SK-N-SH (cell line): ENCODE data around the gene AR. TPM values are rescaled to one million over a fixed set of nuclear protein-coding genes. Genes with fewer than 3 reads are reported as not detected.

Experiments used
- CTCF ChIA-PET: fragments of 300-600, 350-600 bp; formaldehyde crosslinking; extraction: SDS; loops from one replicate; lab custom pipeline; 2021; lab: Yijun Ruan, JAX
- POLR2A ChIA-PET: fragments of 350-600 bp; sonication (Branson Sonifier 250); formaldehyde crosslinking; extraction: SDS; loops from one replicate; lab custom pipeline; 2020; ENCODE audit warnings: antibody characterized with exemption, inconsistent platforms; lab: Yijun Ruan, JAX
- DNase-seq: peaks from one replicate; pipeline ENCODE4 v3.0.0; 2012
- H2AFZ ChIP-seq: fragments of 200-600 bp; sonication (generic); 2 replicates; pipeline ENCODE4 v1.8.1; 2016; ENCODE audit warnings: antibody characterized with exemption, mild to moderate bottlenecking, low read depth
- H3F3A ChIP-seq: fragments of 200-600 bp; sonication (generic); replicated peaks from 2 replicates; pipeline ENCODE3; 2016; ENCODE audit warnings: antibody characterized with exemption, mild to moderate bottlenecking; ENCODE audit not compliant: insufficient read depth
- H3K27ac ChIP-seq, 2 experiments: fragments of 200-500 bp in 1 of 2; fragments of 200-600 bp in 1 of 2; sonication (Bioruptor generic) in 1 of 2; sonication (generic), shearing (Covaris generic) in 1 of 2; 2 replicates each; pipeline versions ENCODE4 v1.5.1 to v1.6.1; 2014 to 2016; ENCODE audit warnings: low read depth in 2 of 2, inconsistent platforms in 1 of 2, low read length in 1 of 2, mild to moderate bottlenecking in 1 of 2, mixed read lengths in 1 of 2
- H3K27me3 ChIP-seq: fragments of 200-600 bp; sonication (generic), shearing (Covaris generic); 2 replicates; pipeline ENCODE4 v1.6.1; 2016; ENCODE audit warnings: mixed run types; ENCODE audit not compliant: insufficient read depth
- H3K36me3 ChIP-seq, 2 experiments: fragments of 200-500 bp in 1 of 2; fragments of 200-600 bp in 1 of 2; sonication (Bioruptor generic) in 1 of 2; sonication (generic) in 1 of 2; replicated peaks in 1 of 2; 2 replicates each; pipeline versions ENCODE3 to v1.5.1; 2014 to 2016; ENCODE audit warnings: low read length in 1 of 2, mild to moderate bottlenecking in 1 of 2; ENCODE audit not compliant: insufficient read depth in 2 of 2, control insufficient read depth in 1 of 2
- H3K4me1 ChIP-seq, 2 experiments: fragments of 200-500 bp in 1 of 2; fragments of 200-600 bp in 1 of 2; sonication (Bioruptor generic) in 1 of 2; sonication (generic), shearing (Covaris generic) in 1 of 2; 2 replicates each; pipeline versions ENCODE4 v1.5.1 to v1.6.1; 2014 to 2016; ENCODE audit warnings: low read depth in 1 of 2, low read length in 1 of 2, mixed run types in 1 of 2; ENCODE audit not compliant: insufficient read depth in 2 of 2, control insufficient read depth in 1 of 2
- H3K4me2 ChIP-seq: fragments of 200-600 bp; sonication (generic), shearing (Covaris generic); 2 replicates; pipeline ENCODE4 v1.6.1; 2017; ENCODE audit warnings: mixed run types
- H3K4me3 ChIP-seq, 2 experiments: fragments of 200-500 bp in 1 of 2; fragments of 200-600 bp in 1 of 2; sonication (Bioruptor generic) in 1 of 2; sonication (generic), shearing (Covaris generic) in 1 of 2; 2 replicates each; pipeline versions ENCODE4 v1.5.1 to v1.8.1; 2014 to 2016; ENCODE audit warnings: low read depth in 2 of 2, inconsistent platforms in 1 of 2, low read length in 1 of 2, mild to moderate bottlenecking in 1 of 2, mixed read lengths in 1 of 2, moderate library complexity in 1 of 2
- H3K79me2 ChIP-seq: fragments of 200-600 bp; sonication (generic); 2 replicates; pipeline ENCODE4 v1.8.1; 2017; ENCODE audit warnings: mild to moderate bottlenecking; ENCODE audit not compliant: insufficient read depth
- H3K9ac ChIP-seq: fragments of 200-600 bp; sonication (generic); 2 replicates; pipeline ENCODE4 v1.6.1; 2017; ENCODE audit warnings: mixed run types
- H3K9me2 ChIP-seq: fragments of 200-600 bp; sonication (generic); 2 replicates; pipeline ENCODE4 v1.6.1; 2017; ENCODE audit warnings: mixed run types
- H3K9me3 ChIP-seq: fragments of 200-600 bp; sonication (generic); 2 replicates; pipeline ENCODE4 v1.6.1; 2017; ENCODE audit warnings: mixed run types, mild to moderate bottlenecking, moderate library complexity
- H4K20me1 ChIP-seq: fragments of 200-600 bp; sonication (generic); 2 replicates; pipeline ENCODE4 v1.6.1; 2017; ENCODE audit warnings: mild to moderate bottlenecking, mixed run types; ENCODE audit not compliant: insufficient read depth
- EP300 ChIP-seq, 2 experiments: IDR thresholded peaks; 2 replicates each; pipeline versions ENCODE4 v1.4.0 to v1.6.1; 2012; ENCODE audit warnings: borderline replicate concordance in 1 of 2, low read depth in 1 of 2, low read length in 1 of 2
- EZH2phosphoT487 ChIP-seq: fragments of 200-600 bp; sonication (generic); IDR thresholded peaks from 2 replicates; pipeline ENCODE4 v1.6.1; 2017; ENCODE audit warnings: low read depth, mixed run types, mild to moderate bottlenecking, antibody characterized with exemption, moderate library complexity, borderline replicate concordance
- JUND ChIP-seq: IDR thresholded peaks from 2 replicates; pipeline ENCODE4 v1.4.0; 2012
- MAX ChIP-seq: IDR thresholded peaks from 2 replicates; pipeline ENCODE4 v1.4.0; 2012; ENCODE audit warnings: low read depth
- POLR2AphosphoS5 ChIP-seq: IDR thresholded peaks from 2 replicates; pipeline ENCODE4 v1.6.1; 2012; ENCODE audit warnings: low read depth, low read length
- RCOR1 ChIP-seq: fragments of 150-350 bp; IDR thresholded peaks from 2 replicates; pipeline ENCODE4 v1.6.1; 2017; ENCODE audit warnings: antibody characterized with exemption, low read length
- SMC3 ChIP-seq: IDR thresholded peaks from 2 replicates; pipeline ENCODE4 v1.6.1; 2012; ENCODE audit warnings: low read depth, low read length, improper control_type of control experiment
- TAF1 ChIP-seq: IDR thresholded peaks from 2 replicates; pipeline ENCODE4 v1.6.1; 2012; ENCODE audit warnings: low read depth, mild to moderate bottlenecking, low read length, moderate library complexity, borderline replicate concordance
- ZBTB33 ChIP-seq: IDR thresholded peaks from 2 replicates; pipeline ENCODE4 v1.4.0; 2012; ENCODE audit warnings: low read depth, borderline replicate concordance
- WGBS: methylation state at CpG from one replicate; pipeline ENCODE4 v1.1.6; 2017; ENCODE audit warnings: low lambda C conversion rate; 5-methylcytosine and 5-hydroxymethylcytosine counted together
- polyA plus RNA-seq, 3 experiments: library from polyadenylated mRNA; depleted of rRNA; stranded (reverse); fragments of >200 nt; gene quantifications; 2 replicates each; pipeline ENCODE4 v1.2.3, GENCODE V29; 2012
- TF ChIP-seq, protein P1 (sequence below): IDR thresholded peaks from 2 replicates; pipeline ENCODE4 v1.4.0; 2012; ENCODE audit warnings: low read depth, borderline replicate concordance
- TF ChIP-seq, protein P2 (sequence below): fragments of 200-600 bp; sonication (generic); IDR thresholded peaks from 2 replicates; pipeline ENCODE4 v1.6.1; 2017; ENCODE audit warnings: antibody characterized with exemption, mild to moderate bottlenecking, moderate library complexity

AR gene, protein sequence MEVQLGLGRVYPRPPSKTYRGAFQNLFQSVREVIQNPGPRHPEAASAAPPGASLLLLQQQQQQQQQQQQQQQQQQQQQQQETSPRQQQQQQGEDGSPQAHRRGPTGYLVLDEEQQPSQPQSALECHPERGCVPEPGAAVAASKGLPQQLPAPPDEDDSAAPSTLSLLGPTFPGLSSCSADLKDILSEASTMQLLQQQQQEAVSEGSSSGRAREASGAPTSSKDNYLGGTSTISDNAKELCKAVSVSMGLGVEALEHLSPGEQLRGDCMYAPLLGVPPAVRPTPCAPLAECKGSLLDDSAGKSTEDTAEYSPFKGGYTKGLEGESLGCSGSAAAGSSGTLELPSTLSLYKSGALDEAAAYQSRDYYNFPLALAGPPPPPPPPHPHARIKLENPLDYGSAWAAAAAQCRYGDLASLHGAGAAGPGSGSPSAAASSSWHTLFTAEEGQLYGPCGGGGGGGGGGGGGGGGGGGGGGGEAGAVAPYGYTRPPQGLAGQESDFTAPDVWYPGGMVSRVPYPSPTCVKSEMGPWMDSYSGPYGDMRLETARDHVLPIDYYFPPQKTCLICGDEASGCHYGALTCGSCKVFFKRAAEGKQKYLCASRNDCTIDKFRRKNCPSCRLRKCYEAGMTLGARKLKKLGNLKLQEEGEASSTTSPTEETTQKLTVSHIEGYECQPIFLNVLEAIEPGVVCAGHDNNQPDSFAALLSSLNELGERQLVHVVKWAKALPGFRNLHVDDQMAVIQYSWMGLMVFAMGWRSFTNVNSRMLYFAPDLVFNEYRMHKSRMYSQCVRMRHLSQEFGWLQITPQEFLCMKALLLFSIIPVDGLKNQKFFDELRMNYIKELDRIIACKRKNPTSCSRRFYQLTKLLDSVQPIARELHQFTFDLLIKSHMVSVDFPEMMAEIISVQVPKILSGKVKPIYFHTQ
- not detected in 2 replicates for polyA plus RNA-seq (2012; rRNA removed)
- polyA plus RNA-seq (2012; cell fraction: cytosol; rRNA removed) = under 0.01 TPM in 1 of 2 replicates, not detected in the other
- polyA plus RNA-seq (2012; cell fraction: nucleus; rRNA removed) = 0.02 TPM in 1 of 2 replicates, not detected in the other

GRCh38 chrX:67543818-67544217 lies at the start of gene AR:
Gene AR, plus strand, starts transcription at chrX:67544021. Its CDS starts 1,126 bp downstream, at chrX:67545147.
- no peaks in the 10 kb centered on the region for H3K4me1 ChIP-seq
- H3F3A ChIP-seq = no peaks in the 10 kb centered on the region
- H3K4me3 ChIP-seq = peak within 1 kb of the TSS in 1 of 2 experiments; percentile 29; a peak in 2 of 4 replicates
- TF ChIP-seq TAF1 = no peak
- no peak for TF ChIP-seq EP300 (IDR thresholded peaks at IDR 0.05; ENCODE audit: borderline replicate concordance in 1 of 2, low read depth in 1 of 2, low read length in 1 of 2)
- no peak for TF ChIP-seq POLR2AphosphoS5
- no peaks in the 10 kb centered on the region for H4K20me1 ChIP-seq
- H3K79me2 ChIP-seq = no peaks in the 10 kb centered on the region
- no peaks in the 10 kb centered on the region for H3K36me3 ChIP-seq
- WGBS = 2% methylated on average over 18 of the region's 30 CpGs
- no peak within 1 kb of the TSS for H3K9ac ChIP-seq
- peak within 1 kb of the TSS; percentile 57 for H3K4me2 ChIP-seq
- H3K9me3 ChIP-seq = no peaks in the 10 kb centered on the region
- ChIA-PET POLR2A (no interaction called here), CTCF (interaction anchor here (2.9 kb wide), 1 partner anchor 11 kb away, joined by 14 read pairs; no protein-coding TSS in a partner anchor)
- DNase-seq = peak; percentile 5
- no peaks in the 10 kb centered on the region for H3K9me2 ChIP-seq
- no peak within 1 kb of the TSS for H2AFZ ChIP-seq
- no peak within 1 kb of the TSS for H3K27ac ChIP-seq
- peaks cover 38% of the 10 kb centered on the region for H3K27me3 ChIP-seq

GRCh38 chrX:67500617-67501016 lies 43.2 kb upstream of the AR start:
- H4K20me1 ChIP-seq = no peaks in the 10 kb centered on the region
- TF ChIP-seq RCOR1 = no peak
- TF ChIP-seq JUND = no peak
- TF ChIP-seq EZH2phosphoT487 = no peak
- TF ChIP-seq, protein P1, sequence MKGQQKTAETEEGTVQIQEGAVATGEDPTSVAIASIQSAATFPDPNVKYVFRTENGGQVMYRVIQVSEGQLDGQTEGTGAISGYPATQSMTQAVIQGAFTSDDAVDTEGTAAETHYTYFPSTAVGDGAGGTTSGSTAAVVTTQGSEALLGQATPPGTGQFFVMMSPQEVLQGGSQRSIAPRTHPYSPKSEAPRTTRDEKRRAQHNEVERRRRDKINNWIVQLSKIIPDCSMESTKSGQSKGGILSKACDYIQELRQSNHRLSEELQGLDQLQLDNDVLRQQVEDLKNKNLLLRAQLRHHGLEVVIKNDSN = no peak
- 0% methylated on average over 1 of the region's 1 CpG for WGBS
- no peaks in the 10 kb centered on the region for H3K79me2 ChIP-seq
- no peak overlapping the region for H3K9ac ChIP-seq
- no peak overlapping the region for H3K4me2 ChIP-seq
- H3K9me3 ChIP-seq = no peaks in the 10 kb centered on the region
- DNase-seq = no peak
- no peaks in the 10 kb centered on the region for H3K27me3 ChIP-seq
- no peaks in the 10 kb centered on the region for H3K36me3 ChIP-seq
- CTCF ChIA-PET = no interaction called here
- H3K27ac ChIP-seq = no peak overlapping the region
- no peak overlapping the region for H2AFZ ChIP-seq
- no peaks in the 10 kb centered on the region for H3K9me2 ChIP-seq
- H3K4me1 ChIP-seq = no peaks in the 10 kb centered on the region
- no peaks in the 10 kb centered on the region for H3F3A ChIP-seq
- H3K4me3 ChIP-seq = no peak overlapping the region
- POLR2A ChIA-PET = no interaction called here

GRCh38 chrX:67503004-67503403 lies 40.8 kb upstream of the AR start:
- ChIA-PET CTCF (no interaction called here), POLR2A (no interaction called here)
- H4K20me1 ChIP-seq = no peaks in the 10 kb centered on the region

More at GRCh38 chrX:67503004-67503403, 40.8 kb upstream of the AR start:
- H3K79me2 ChIP-seq = no peaks in the 10 kb centered on the region
- no peak overlapping the region for H3K4me2 ChIP-seq
- H3K4me3 ChIP-seq = no peak overlapping the region
- DNase-seq = no peak
- H3K9ac ChIP-seq = no peak overlapping the region
- H3K27me3 ChIP-seq = no peaks in the 10 kb centered on the region
- H2AFZ ChIP-seq = no peak overlapping the region
- H3F3A ChIP-seq = no peaks in the 10 kb centered on the region
- H3K36me3 ChIP-seq = no peaks in the 10 kb centered on the region
- no peaks in the 10 kb centered on the region for H3K4me1 ChIP-seq
- TF ChIP-seq SMC3 (no peak), MAX (no peak), EZH2phosphoT487 (no peak), ZBTB33 (no peak)
- TF ChIP-seq, protein P2, sequence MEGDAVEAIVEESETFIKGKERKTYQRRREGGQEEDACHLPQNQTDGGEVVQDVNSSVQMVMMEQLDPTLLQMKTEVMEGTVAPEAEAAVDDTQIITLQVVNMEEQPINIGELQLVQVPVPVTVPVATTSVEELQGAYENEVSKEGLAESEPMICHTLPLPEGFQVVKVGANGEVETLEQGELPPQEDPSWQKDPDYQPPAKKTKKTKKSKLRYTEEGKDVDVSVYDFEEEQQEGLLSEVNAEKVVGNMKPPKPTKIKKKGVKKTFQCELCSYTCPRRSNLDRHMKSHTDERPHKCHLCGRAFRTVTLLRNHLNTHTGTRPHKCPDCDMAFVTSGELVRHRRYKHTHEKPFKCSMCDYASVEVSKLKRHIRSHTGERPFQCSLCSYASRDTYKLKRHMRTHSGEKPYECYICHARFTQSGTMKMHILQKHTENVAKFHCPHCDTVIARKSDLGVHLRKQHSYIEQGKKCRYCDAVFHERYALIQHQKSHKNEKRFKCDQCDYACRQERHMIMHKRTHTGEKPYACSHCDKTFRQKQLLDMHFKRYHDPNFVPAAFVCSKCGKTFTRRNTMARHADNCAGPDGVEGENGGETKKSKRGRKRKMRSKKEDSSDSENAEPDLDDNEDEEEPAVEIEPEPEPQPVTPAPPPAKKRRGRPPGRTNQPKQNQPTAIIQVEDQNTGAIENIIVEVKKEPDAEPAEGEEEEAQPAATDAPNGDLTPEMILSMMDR = no peak
- TF ChIP-seq, all 33 proteins: peak for 0
- no peaks in the 10 kb centered on the region for H3K9me2 ChIP-seq
- no peak overlapping the region for H3K27ac ChIP-seq
- H3K9me3 ChIP-seq = no peaks in the 10 kb centered on the region
